ENCODE data around the gene SLX4.

Gene SLX4

GRCh38 chr16:3608069-3608468 lies 3.3 kb downstream of the SLX4 start:
- in situ Hi-C loops (cut with HindIII; ENCODE audit: low sequenced_read_pairs): loop anchor here (5.0 kb wide), 1 partner anchor 69 kb away; no protein-coding TSS in a partner anchor
- H3K4me3 ChIP-seq (ENCODE audit: low read depth, low read length): no peak overlapping the region
- DNase-seq (ENCODE audit: low read depth): no peak
- TF ChIP-seq, protein P1, sequence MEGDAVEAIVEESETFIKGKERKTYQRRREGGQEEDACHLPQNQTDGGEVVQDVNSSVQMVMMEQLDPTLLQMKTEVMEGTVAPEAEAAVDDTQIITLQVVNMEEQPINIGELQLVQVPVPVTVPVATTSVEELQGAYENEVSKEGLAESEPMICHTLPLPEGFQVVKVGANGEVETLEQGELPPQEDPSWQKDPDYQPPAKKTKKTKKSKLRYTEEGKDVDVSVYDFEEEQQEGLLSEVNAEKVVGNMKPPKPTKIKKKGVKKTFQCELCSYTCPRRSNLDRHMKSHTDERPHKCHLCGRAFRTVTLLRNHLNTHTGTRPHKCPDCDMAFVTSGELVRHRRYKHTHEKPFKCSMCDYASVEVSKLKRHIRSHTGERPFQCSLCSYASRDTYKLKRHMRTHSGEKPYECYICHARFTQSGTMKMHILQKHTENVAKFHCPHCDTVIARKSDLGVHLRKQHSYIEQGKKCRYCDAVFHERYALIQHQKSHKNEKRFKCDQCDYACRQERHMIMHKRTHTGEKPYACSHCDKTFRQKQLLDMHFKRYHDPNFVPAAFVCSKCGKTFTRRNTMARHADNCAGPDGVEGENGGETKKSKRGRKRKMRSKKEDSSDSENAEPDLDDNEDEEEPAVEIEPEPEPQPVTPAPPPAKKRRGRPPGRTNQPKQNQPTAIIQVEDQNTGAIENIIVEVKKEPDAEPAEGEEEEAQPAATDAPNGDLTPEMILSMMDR (IDR thresholded peaks at IDR 0.05; ENCODE audit: low read depth, low read length, missing control alignments): no peak

DNA sequence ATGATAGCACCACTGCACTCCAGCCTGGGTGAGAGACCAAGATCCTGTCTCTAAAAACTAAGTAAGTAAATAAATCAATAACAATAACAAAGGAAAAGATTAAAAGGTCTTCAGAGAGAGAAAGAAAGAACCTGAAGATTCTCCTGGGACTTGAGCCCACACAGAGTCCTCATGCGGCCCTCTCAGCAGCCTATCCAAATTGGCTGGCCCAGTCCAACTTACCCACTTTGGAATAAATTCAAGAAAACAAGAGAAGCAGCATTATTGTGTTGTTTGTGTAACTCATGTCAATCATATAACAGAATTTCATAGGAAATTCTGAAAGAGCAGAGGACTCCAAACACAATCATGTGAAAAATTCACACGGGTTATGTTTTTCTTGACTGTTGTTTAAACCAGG lies 3.8 kb downstream of the SLX4 start:
- in situ Hi-C loops (cut with HindIII; ENCODE audit: low sequenced_read_pairs): loop anchor here (5.0 kb wide), 1 partner anchor 70 kb away; no protein-coding TSS in a partner anchor
- DNase-seq (ENCODE audit: low read depth): no peak
- H3K4me3 ChIP-seq (ENCODE audit: low read depth, low read length): no peak overlapping the region
- TF ChIP-seq, protein P1 (IDR thresholded peaks at IDR 0.05; ENCODE audit: low read depth, low read length, missing control alignments): no peak

GRCh38 chr16:3607161-3607560 lies 4.2 kb downstream of the SLX4 start:
- no peak for DNase-seq (ENCODE audit: low read depth)
- in situ Hi-C loops (cut with HindIII; ENCODE audit: low sequenced_read_pairs): loop anchor here (5.0 kb wide), 1 partner anchor 70 kb away; no protein-coding TSS in a partner anchor
- TF ChIP-seq, protein P1 (IDR thresholded peaks at IDR 0.05; ENCODE audit: low read depth, low read length, missing control alignments): no peak
- H3K4me3 ChIP-seq (ENCODE audit: low read depth, low read length): no peak overlapping the region

DNA sequence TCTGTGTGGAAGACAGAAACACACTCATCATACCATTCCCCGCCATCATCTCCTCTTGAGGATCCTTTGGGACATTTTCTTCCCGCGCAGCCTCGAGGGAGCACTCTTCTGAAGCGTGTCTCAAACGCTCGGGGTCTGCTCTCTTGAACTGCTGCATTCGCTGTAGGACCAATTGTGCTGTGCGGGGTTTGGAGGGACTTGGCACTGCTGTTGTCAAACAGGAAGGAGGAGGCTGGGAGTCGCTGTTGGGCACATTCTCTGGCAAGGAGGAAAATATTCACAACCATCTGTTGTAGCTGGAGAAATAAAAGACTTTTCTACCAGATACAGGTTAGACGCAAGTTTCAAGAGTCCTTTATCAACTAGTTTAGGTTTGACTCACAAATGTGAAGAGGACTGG lies 5.0 kb downstream of the SLX4 start:
- in situ Hi-C loops (cut with HindIII; ENCODE audit: low sequenced_read_pairs): loop anchor here (5.0 kb wide), 1 partner anchor 71 kb away; no protein-coding TSS in a partner anchor
- TF ChIP-seq, protein P1 (IDR thresholded peaks at IDR 0.05; ENCODE audit: low read depth, low read length, missing control alignments): no peak
- no peak for DNase-seq (ENCODE audit: low read depth)
- no peak overlapping the region for H3K4me3 ChIP-seq (ENCODE audit: low read depth, low read length)

DNA sequence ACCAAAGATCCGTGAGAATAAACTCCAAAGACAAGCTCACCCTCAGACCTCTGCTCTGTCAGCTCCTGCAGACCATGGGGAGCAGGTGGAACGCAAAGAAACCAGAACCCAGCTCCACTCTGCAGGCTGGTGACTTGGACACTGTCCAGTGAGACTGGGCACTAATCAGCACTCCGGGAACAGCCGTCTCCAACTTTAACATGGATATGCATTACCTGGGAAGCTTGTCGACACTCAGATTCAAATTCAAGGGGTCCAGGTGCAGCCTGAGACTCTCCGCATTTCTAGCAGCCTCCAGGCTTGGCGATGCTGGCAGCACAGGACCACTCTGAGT lies 9.1 kb downstream of the SLX4 start:
- no peak for DNase-seq (ENCODE audit: low read depth)
- TF ChIP-seq, protein P1 (IDR thresholded peaks at IDR 0.05; ENCODE audit: low read depth, low read length, missing control alignments): no peak
- no peak overlapping the region for H3K4me3 ChIP-seq (ENCODE audit: low read depth, low read length)
- in situ Hi-C loops (cut with HindIII; ENCODE audit: low sequenced_read_pairs): no loop called here

GRCh38 chr16:3601614-3602319 lies 9.6 kb downstream of the SLX4 start:
- TF ChIP-seq, protein P1 (IDR thresholded peaks at IDR 0.05; ENCODE audit: low read depth, low read length, missing control alignments): no peak
- in situ Hi-C loops (cut with HindIII; ENCODE audit: low sequenced_read_pairs): no loop called here
- no peak for DNase-seq (ENCODE audit: low read depth)
- no peak overlapping the region for H3K4me3 ChIP-seq (ENCODE audit: low read depth, low read length)

Measured in astrocyte of the cerebellum (primary cell).